Measurements from ENCODE around the gene ANK2.
A peak's percentile ranks its signal among the peaks of the same experiment; 100 is the strongest.

ANK2 gene

GRCh38 chr4:113049421-113050370, at the start of gene ANK2:
ANK2 (plus strand) TSS chr4:113049653; CDS start chr4:113049729, 76 bp downstream.
- peak; percentile 48 to 63 for DNase-seq

GRCh38 chr4:113003841-113004240, 45.6 kb upstream of the ANK2 start:
- no peak for DNase-seq

GRCh38 chr4:113004655-113005054, 44.8 kb upstream of the ANK2 start:
- DNase-seq: no peak

GRCh38 chr4:113006632-113007031, 42.8 kb upstream of the ANK2 start:
- peak in 1 of 2 experiments; percentile 13 for DNase-seq

GRCh38 chr4:113007151-113007550, 42.3 kb upstream of the ANK2 start:
- DNase-seq: peak; percentile 22 to 74

GRCh38 chr4:113008135-113008534, 41.3 kb upstream of the ANK2 start:
- no peak for DNase-seq

- no peak for DNase-seq
Observed at GRCh38 chr4:113008716-113009115, 40.7 kb upstream of the ANK2 start.

GRCh38 chr4:113009461-113009860, 40.0 kb upstream of the ANK2 start:
- DNase-seq: no peak

GRCh38 chr4:113012122-113012725, 37.2 kb upstream of the ANK2 start:
- no peak for DNase-seq

GRCh38 chr4:113012786-113013185, 36.7 kb upstream of the ANK2 start:
- DNase-seq: no peak

GRCh38 chr4:113013751-113014150, 35.7 kb upstream of the ANK2 start:
- no peak for DNase-seq

GRCh38 chr4:113016377-113016776, 33.1 kb upstream of the ANK2 start:
- DNase-seq: no peak

- no peak for DNase-seq
Observed at GRCh38 chr4:113020966-113021365, 28.5 kb upstream of the ANK2 start.

- no peak for DNase-seq
Observed at GRCh38 chr4:113024388-113024787, 25.1 kb upstream of the ANK2 start.

- no peak for DNase-seq
Observed at GRCh38 chr4:113025416-113025815, 24.0 kb upstream of the ANK2 start.

GRCh38 chr4:113026556-113026955, 22.9 kb upstream of the ANK2 start:
- DNase-seq: no peak

- no peak for DNase-seq
Observed at GRCh38 chr4:113028074-113028473, 21.4 kb upstream of the ANK2 start.

GRCh38 chr4:113031212-113031611, 18.2 kb upstream of the ANK2 start:
- DNase-seq: peak in 1 of 2 experiments; percentile 22

- DNase-seq: no peak
Observed at GRCh38 chr4:113040793-113041192, 8.7 kb upstream of the ANK2 start.

- no peak for DNase-seq
Observed at GRCh38 chr4:113042502-113042901, 7.0 kb upstream of the ANK2 start.

GRCh38 chr4:113043591-113043990, 5.9 kb upstream of the ANK2 start:
- no peak for DNase-seq

- DNase-seq: no peak
Observed at GRCh38 chr4:113050371-113050755, 910 bp downstream of the ANK2 start.

- DNase-seq: no peak
Observed at GRCh38 chr4:113050837-113051236, 1.4 kb downstream of the ANK2 start.

GRCh38 chr4:113051361-113051760, 1.9 kb downstream of the ANK2 start:
- DNase-seq: no peak

All from NCI-H524 (cell line).